ENCODE measurements around the gene OR13C9.
"Not testable (repeated sequence)": the region's sequence is repeated elsewhere in the genome, so short reads cannot be mapped to it uniquely, and the experiment has no call there.

The OR13C9 gene, protein sequence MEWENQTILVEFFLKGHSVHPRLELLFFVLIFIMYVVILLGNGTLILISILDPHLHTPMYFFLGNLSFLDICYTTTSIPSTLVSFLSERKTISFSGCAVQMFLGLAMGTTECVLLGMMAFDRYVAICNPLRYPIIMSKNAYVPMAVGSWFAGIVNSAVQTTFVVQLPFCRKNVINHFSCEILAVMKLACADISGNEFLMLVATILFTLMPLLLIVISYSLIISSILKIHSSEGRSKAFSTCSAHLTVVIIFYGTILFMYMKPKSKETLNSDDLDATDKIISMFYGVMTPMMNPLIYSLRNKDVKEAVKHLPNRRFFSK

GRCh38 chr9:104618104-104618503 lies at the start of gene OR13C9:
TSS of gene OR13C9 (minus strand) at chr9:104618204. CDS start at chr9:104618204, 0 bp downstream.
- no peak for TF ChIP-seq POLR2AphosphoS5 (IDR thresholded peaks at IDR 0.05; ENCODE audit: borderline replicate concordance, low read depth, low read length)
- no peak for TF ChIP-seq FOXP2 (optimal IDR thresholded peaks at IDR 0.05; ENCODE audit: control extremely low read depth, extremely low read length, insufficient read depth)
- TF ChIP-seq EZH2 (IDR thresholded peaks at IDR 0.05), result no peak
- Histone ChIP-seq H3K4me3 (no peak within 1 kb of the TSS), H3K9me3 (ENCODE audit: low read depth, low read length) (no peaks in the 10 kb centered on the region), H3K27ac (no peak within 1 kb of the TSS), H3K9ac (ENCODE audit: insufficient read length) (no peak within 1 kb of the TSS), H3K36me3 (ENCODE audit: insufficient read depth, low read length) (no peaks in the 10 kb centered on the region)
- no peak for DNase-seq (ENCODE audit: low read depth, low spot score)

DNA sequence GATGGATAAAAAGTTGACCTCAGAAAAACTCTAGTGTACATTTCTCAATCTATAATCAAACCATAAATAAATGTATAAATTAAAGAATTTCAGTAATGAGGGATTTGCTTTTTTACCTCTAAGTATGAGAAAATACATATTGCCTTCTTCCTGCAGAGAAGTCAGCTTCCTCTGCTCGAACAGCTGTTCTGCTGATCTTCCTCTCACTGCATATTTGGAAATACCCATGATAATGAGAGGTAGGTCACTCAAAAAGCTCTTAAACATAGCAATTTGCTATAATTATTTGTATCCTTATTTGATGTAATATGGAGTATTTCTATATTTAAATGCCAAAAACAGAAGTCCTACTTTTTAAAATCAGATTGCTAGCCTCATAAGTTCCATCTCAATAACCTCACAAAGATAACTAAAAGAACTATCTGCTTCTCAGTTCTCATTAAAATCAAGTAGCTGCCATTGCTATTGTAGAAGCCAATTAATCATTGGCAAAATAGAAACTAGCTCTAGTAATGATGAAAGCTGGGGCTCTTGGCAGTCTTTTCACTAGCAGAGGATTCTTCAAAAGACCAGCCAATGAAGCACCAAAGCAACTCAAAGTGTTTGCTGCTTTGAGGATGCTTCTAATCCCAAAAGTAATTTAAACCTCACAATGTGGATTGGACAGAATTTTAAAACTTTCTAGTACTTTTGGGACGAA lies 40.6 kb upstream of the OR13C9 start:
- Histone ChIP-seq H3K9me3 (ENCODE audit: low read depth, low read length) (no peaks in the 10 kb centered on the region), H3K36me3 (ENCODE audit: insufficient read depth, low read length) (no peaks in the 10 kb centered on the region), H3K4me3 (no peak overlapping the region), H3K9ac (ENCODE audit: insufficient read length) (no peak overlapping the region), H3K27ac (no peak overlapping the region)
- no peak for DNase-seq (ENCODE audit: low read depth, low spot score)
- TF ChIP-seq POLR2AphosphoS5 (IDR thresholded peaks at IDR 0.05; ENCODE audit: borderline replicate concordance, low read depth, low read length) (no peak), EZH2 (IDR thresholded peaks at IDR 0.05) (no peak), FOXP2 (optimal IDR thresholded peaks at IDR 0.05; ENCODE audit: control extremely low read depth, extremely low read length, insufficient read depth) (no peak)

- H3K36me3 ChIP-seq (ENCODE audit: insufficient read depth, low read length), result no peaks in the 10 kb centered on the region
- 0 out of 2 replicates have a peak overlapping the region, but pooled peaks have one; percentile 25 for H3K27ac ChIP-seq
- TF ChIP-seq FOXP2 (optimal IDR thresholded peaks at IDR 0.05; ENCODE audit: control extremely low read depth, extremely low read length, insufficient read depth), result no peak
- TF ChIP-seq POLR2AphosphoS5 (IDR thresholded peaks at IDR 0.05; ENCODE audit: borderline replicate concordance, low read depth, low read length), result no peak
- no peak for TF ChIP-seq EZH2 (IDR thresholded peaks at IDR 0.05)
- no peak for DNase-seq (ENCODE audit: low read depth, low spot score)
- H3K4me3 ChIP-seq, result peak overlapping the region; percentile 25; the same call in 1 of the 2 replicates
- H3K9me3 ChIP-seq (ENCODE audit: low read depth, low read length), result no peaks in the 10 kb centered on the region
- H3K9ac ChIP-seq (ENCODE audit: insufficient read length), result no peak overlapping the region
These were observed 17.5 kb upstream of the OR13C9 start for GRCh38 chr9:104635456-104635855.

- no peaks in the 10 kb centered on the region for H3K9me3 ChIP-seq (ENCODE audit: low read depth, low read length)
- TF ChIP-seq FOXP2 (optimal IDR thresholded peaks at IDR 0.05; ENCODE audit: control extremely low read depth, extremely low read length, insufficient read depth) (no peak), POLR2AphosphoS5 (IDR thresholded peaks at IDR 0.05; ENCODE audit: borderline replicate concordance, low read depth, low read length) (no peak), EZH2 (IDR thresholded peaks at IDR 0.05) (no peak)
- H3K36me3 ChIP-seq (ENCODE audit: insufficient read depth, low read length), result no peaks in the 10 kb centered on the region
- no peak overlapping the region for H3K9ac ChIP-seq (ENCODE audit: insufficient read length)
- no peak for DNase-seq (ENCODE audit: low read depth, low spot score)
- H3K4me3 ChIP-seq, result no peak overlapping the region
- no peak overlapping the region for H3K27ac ChIP-seq
These were observed 16.0 kb upstream of the OR13C9 start for GRCh38 chr9:104633976-104634520.

- not testable (repeated sequence) for H3K27ac ChIP-seq; DNase-seq (ENCODE audit: low read depth, low spot score); H3K9ac ChIP-seq (ENCODE audit: insufficient read length); H3K36me3 ChIP-seq (ENCODE audit: insufficient read depth, low read length); H3K9me3 ChIP-seq (ENCODE audit: low read depth, low read length); H3K4me3 ChIP-seq
These were observed 8.0 kb upstream of the OR13C9 start for GRCh38 chr9:104625964-104626363.

GRCh38 chr9:104617418-104617817 lies 586 bp downstream of the OR13C9 start:
- H3K4me3 ChIP-seq, result no peak overlapping the region
- no peak overlapping the region for H3K27ac ChIP-seq
- no peak for TF ChIP-seq FOXP2 (optimal IDR thresholded peaks at IDR 0.05; ENCODE audit: control extremely low read depth, extremely low read length, insufficient read depth)
- no peak for TF ChIP-seq POLR2AphosphoS5 (IDR thresholded peaks at IDR 0.05; ENCODE audit: borderline replicate concordance, low read depth, low read length)
- TF ChIP-seq EZH2 (IDR thresholded peaks at IDR 0.05), result no peak
- H3K36me3 ChIP-seq (ENCODE audit: insufficient read depth, low read length), result no peaks in the 10 kb centered on the region
- H3K9ac ChIP-seq (ENCODE audit: insufficient read length), result no peak overlapping the region
- H3K9me3 ChIP-seq (ENCODE audit: low read depth, low read length), result no peaks in the 10 kb centered on the region
- no peak for DNase-seq (ENCODE audit: low read depth, low spot score)

DNA sequence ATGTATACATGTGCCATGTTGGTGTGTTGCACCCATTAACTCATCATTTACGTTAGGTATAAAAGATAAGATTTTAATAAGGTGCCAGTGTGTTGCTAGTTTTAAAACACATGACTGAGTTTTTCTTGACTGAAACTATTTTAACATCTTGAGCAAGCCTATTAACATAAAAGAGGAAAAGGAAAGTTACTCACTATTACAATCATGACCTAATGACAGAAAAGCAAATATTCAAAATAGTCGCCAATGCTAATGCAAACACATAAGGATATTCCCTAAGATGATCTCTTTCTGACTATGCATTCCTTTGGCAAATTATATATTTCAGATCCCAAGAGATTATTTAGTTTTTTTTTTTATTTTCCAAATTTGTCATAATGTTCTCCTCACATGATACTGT lies 6.8 kb downstream of the OR13C9 start:
- no peak for DNase-seq (ENCODE audit: low read depth, low spot score)
- TF ChIP-seq FOXP2 (optimal IDR thresholded peaks at IDR 0.05; ENCODE audit: control extremely low read depth, extremely low read length, insufficient read depth), result no peak
- no peak for TF ChIP-seq POLR2AphosphoS5 (IDR thresholded peaks at IDR 0.05; ENCODE audit: borderline replicate concordance, low read depth, low read length)
- no peak overlapping the region for H3K27ac ChIP-seq
- no peaks in the 10 kb centered on the region for H3K36me3 ChIP-seq (ENCODE audit: insufficient read depth, low read length)
- no peaks in the 10 kb centered on the region for H3K9me3 ChIP-seq (ENCODE audit: low read depth, low read length)
- no peak overlapping the region for H3K9ac ChIP-seq (ENCODE audit: insufficient read length)
- H3K4me3 ChIP-seq, result no peak overlapping the region

- no peak overlapping the region for H3K9ac ChIP-seq (ENCODE audit: insufficient read length)
- no peak overlapping the region for H3K27ac ChIP-seq
- DNase-seq (ENCODE audit: low read depth, low spot score), result no peak
- no peaks in the 10 kb centered on the region for H3K9me3 ChIP-seq (ENCODE audit: low read depth, low read length)
- no peaks in the 10 kb centered on the region for H3K36me3 ChIP-seq (ENCODE audit: insufficient read depth, low read length)
- H3K4me3 ChIP-seq, result no peak overlapping the region
- TF ChIP-seq POLR2AphosphoS5 (IDR thresholded peaks at IDR 0.05; ENCODE audit: borderline replicate concordance, low read depth, low read length) (no peak), EZH2 (IDR thresholded peaks at IDR 0.05) (no peak), FOXP2 (optimal IDR thresholded peaks at IDR 0.05; ENCODE audit: control extremely low read depth, extremely low read length, insufficient read depth) (no peak)
These were observed 9.7 kb downstream of the OR13C9 start for GRCh38 chr9:104608336-104608735.

All from SK-N-MC (cell line).